Upper lobe of left lung (tissue), 6 donors: ENCODE measurements around the gene BTF3L4. TPM values are rescaled to one million over a fixed set of nuclear protein-coding genes. Genes with fewer than 3 reads are reported as not detected.

Experiments
- ATAC-seq, 2 donors: fragments of 200-7000 bp; cut with Tn5 transposase; one replicate each; pipeline ENCODE4 v1.9.1; 2022; ENCODE audit warnings: mild to moderate bottlenecking in 2 of 2, moderate library complexity in 2 of 2; ENCODE audit not compliant: low FRiP score in 2 of 2
- DNase-seq, 2 donors: peaks; one replicate each; pipeline ENCODE4 v3.0.0-alpha.2; 2019 to 2020
- H3K27ac ChIP-seq, 4 donors: fragments of 200-600 bp; sonication (generic); one replicate each; pipeline ENCODE4 v1.5.1; 2016 to 2019
- H3K27me3 ChIP-seq, 4 donors: fragments of 200-600 bp; sonication (generic); one replicate each; pipeline ENCODE4 v1.5.1; 2017 to 2019
- H3K36me3 ChIP-seq, 4 donors: fragments of 200-600 bp; sonication (generic); one replicate each; pipeline ENCODE4 v1.5.1; 2016 to 2019
- H3K4me1 ChIP-seq, 4 donors: fragments of 200-600 bp; sonication (generic); one replicate each; pipeline ENCODE4 v1.5.1; 2018 to 2019
- H3K4me3 ChIP-seq, 4 donors: fragments of 200-600 bp; sonication (generic); one replicate each; pipeline ENCODE4 v1.5.1; 2017 to 2019; ENCODE audit warnings: mild to moderate bottlenecking in 2 of 4, moderate library complexity in 1 of 4
- H3K9me3 ChIP-seq, 4 donors: fragments of 200-600 bp; sonication (generic); one replicate each; pipeline ENCODE4 v1.5.1; 2018 to 2019
- EP300 ChIP-seq, 4 donors: sonication (generic); formaldehyde crosslinking; IDR thresholded peaks; one replicate each; pipeline ENCODE4 v1.5.1; 2017; ENCODE audit warnings: antibody characterized with exemption in 4 of 4, control low read depth in 2 of 4
- POLR2A ChIP-seq, 4 donors: fragments of 450-650 bp; IDR thresholded peaks; one replicate each; pipeline ENCODE4 v1.5.1; 2016 to 2017; ENCODE audit warnings: antibody characterized with exemption in 4 of 4, mild to moderate bottlenecking in 2 of 4
- POLR2AphosphoS5 ChIP-seq, 2 donors: sonication (generic); formaldehyde crosslinking; IDR thresholded peaks; one replicate each; pipeline ENCODE4 v1.5.1; 2017; ENCODE audit warnings: antibody characterized with exemption in 2 of 2
- whole genome bisulfite sequencing, 2 donors: methylation state at CpG; one replicate each; pipeline ENCODE4 v1.1.5; 2017 to 2018; 5-methylcytosine and 5-hydroxymethylcytosine counted together
- total RNA-seq, 6 donors: library from RNA; depleted of rRNA in 4 of 6; stranded (reverse); fragments of >200 nt in 4 of 6; gene quantifications; one replicate each; pipeline versions ENCODE4 v1.1.0 to v1.2.1, GENCODE V29; 2016 to 2021
- TF ChIP-seq, protein P1 (sequence below), 6 experiments: fragments of 450-650 bp in 4 of 6; fragments of 200-600 bp in 2 of 6; sonication (generic) in 2 of 6; IDR thresholded peaks; one replicate each; pipeline ENCODE4 v1.5.1; 2016 to 2019; ENCODE audit warnings: antibody characterized with exemption in 6 of 6
- donor health status: DM: no; HTN: no; CAD: no; lungs with moderate emphysema.
- donor health status: DM: no; HTN: yes; CAD: no; lungs with severe emphysema.

BTF3L4 gene
- total RNA-seq, 6 donors from 2014 or later, result 6.0 to 48.0 (median 34.4) TPM

DNA sequence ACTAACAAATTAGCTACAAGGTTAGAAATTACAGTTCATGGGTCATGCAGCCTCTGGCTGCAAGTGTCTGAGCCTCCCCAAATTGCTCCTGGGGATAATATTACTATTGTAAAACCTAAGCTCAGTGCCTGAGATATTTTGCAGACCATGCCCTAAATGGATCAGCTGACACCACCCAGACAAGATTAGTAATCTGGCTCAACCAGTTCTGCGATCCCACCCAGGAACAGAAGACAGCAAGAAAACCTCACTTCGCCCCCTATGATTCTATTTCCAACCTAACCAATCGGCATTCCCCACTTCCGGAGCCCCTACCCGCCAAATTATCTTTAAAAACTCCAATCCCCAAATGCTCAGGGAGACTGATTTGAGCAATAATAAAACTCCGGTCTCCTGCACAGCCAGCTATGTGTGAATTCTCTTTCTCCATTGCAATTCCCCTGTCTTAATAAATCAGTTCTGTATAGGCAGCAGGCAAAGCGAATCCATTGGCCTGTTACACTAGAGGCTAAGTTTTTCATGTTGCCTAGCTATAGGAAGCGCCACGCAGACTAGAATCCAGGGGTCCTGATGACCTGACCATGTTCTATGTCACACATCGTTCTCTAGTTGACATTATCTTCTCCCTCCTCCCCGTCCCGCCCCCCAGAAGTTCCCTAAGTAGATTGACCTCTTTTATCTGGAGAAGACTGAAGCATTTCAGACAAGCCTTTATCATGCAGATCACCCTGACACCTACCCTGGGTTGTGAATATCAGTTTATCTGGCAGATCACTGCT, 63.4 kb downstream of the BTF3L4 start:
- TF ChIP-seq EP300 (IDR thresholded peaks at IDR 0.05), result no peak
- no peak for TF ChIP-seq POLR2AphosphoS5 (IDR thresholded peaks at IDR 0.05)
- TF ChIP-seq, protein P1, sequence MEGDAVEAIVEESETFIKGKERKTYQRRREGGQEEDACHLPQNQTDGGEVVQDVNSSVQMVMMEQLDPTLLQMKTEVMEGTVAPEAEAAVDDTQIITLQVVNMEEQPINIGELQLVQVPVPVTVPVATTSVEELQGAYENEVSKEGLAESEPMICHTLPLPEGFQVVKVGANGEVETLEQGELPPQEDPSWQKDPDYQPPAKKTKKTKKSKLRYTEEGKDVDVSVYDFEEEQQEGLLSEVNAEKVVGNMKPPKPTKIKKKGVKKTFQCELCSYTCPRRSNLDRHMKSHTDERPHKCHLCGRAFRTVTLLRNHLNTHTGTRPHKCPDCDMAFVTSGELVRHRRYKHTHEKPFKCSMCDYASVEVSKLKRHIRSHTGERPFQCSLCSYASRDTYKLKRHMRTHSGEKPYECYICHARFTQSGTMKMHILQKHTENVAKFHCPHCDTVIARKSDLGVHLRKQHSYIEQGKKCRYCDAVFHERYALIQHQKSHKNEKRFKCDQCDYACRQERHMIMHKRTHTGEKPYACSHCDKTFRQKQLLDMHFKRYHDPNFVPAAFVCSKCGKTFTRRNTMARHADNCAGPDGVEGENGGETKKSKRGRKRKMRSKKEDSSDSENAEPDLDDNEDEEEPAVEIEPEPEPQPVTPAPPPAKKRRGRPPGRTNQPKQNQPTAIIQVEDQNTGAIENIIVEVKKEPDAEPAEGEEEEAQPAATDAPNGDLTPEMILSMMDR (IDR thresholded peaks at IDR 0.05), result no peak
- no peak for TF ChIP-seq POLR2A (IDR thresholded peaks at IDR 0.05)
- H3K27ac ChIP-seq, result no peak overlapping the region
- H3K27me3 ChIP-seq, result no peaks in the 10 kb centered on the region
- DNase-seq (no peak), ATAC-seq (no peak)
- H3K4me1 ChIP-seq, result no peaks in the 10 kb centered on the region
- 71 to 75% methylated on average over 12 of the region's 12 CpGs for WGBS, 2 donors
- no peak overlapping the region for H3K4me3 ChIP-seq
- no peaks in the 10 kb centered on the region for H3K36me3 ChIP-seq
- H3K9me3 ChIP-seq, result no peaks in the 10 kb centered on the region

DNA sequence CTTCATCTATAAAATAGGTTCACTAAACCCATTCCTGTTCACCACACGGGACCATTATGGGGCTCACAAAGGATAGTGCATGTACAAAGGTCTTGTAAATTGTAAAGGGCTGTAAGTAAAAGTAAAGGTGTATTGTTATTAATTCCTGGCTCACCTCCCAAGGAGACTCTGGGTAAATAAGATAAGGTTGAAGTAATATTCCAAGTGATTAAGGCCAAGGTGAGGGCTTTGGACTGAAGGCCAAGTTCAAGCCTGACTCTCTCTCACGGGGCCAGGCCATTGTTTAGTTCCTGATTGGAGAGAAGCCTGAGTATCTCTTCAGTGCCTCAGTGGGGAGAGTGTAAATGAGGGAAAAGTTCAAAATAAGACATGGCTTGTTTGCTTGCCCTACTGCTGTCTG, 66.3 kb downstream of the BTF3L4 start:
- Histone ChIP-seq H3K4me3 (no peak overlapping the region), H3K27me3 (no peaks in the 10 kb centered on the region), H3K4me1 (no peaks in the 10 kb centered on the region), H3K36me3 (no peaks in the 10 kb centered on the region), H3K9me3 (no peaks in the 10 kb centered on the region), H3K27ac (no peak overlapping the region)
- WGBS, 2 donors, result 71 to 78% methylated on average over 2 of the region's 2 CpGs
- TF ChIP-seq POLR2A (IDR thresholded peaks at IDR 0.05), result no peak
- TF ChIP-seq, protein P1 (IDR thresholded peaks at IDR 0.05), result no peak
- no peak for DNase-seq
- ATAC-seq, result no peak

DNA sequence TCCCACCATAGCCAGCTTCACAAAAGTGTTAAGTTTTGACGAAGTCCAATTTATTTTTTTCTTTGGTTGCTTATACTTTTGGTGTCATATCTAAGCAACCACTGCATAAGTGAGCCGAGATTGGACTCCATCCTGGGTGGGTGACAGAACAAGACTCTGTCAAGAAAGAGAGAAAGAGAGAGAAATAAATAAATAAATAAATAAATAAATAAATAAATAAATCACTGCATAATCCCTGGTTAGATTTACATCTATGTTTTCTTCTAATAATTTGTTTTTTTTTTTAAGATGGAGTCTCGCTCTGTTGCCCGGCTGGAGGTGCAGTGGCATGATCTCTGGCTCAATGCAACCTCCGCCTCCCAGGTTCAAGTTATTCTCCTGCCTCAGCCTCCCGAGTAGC, 67.5 kb downstream of the BTF3L4 start:
- ATAC-seq (no peak), DNase-seq (no peak)
- H3K27ac ChIP-seq, result no peak overlapping the region
- no peaks in the 10 kb centered on the region for H3K27me3 ChIP-seq
- no peak overlapping the region for H3K4me3 ChIP-seq
- H3K9me3 ChIP-seq, result no peaks in the 10 kb centered on the region
- H3K36me3 ChIP-seq, result no peaks in the 10 kb centered on the region
- TF ChIP-seq, protein P1 (IDR thresholded peaks at IDR 0.05), result no peak
- TF ChIP-seq POLR2A (IDR thresholded peaks at IDR 0.05) (no peak), EP300 (IDR thresholded peaks at IDR 0.05) (no peak), POLR2AphosphoS5 (IDR thresholded peaks at IDR 0.05) (no peak)
- no peaks in the 10 kb centered on the region for H3K4me1 ChIP-seq
- 90 to 95% methylated on average over 6 of the region's 6 CpGs for WGBS, 2 donors

DNA sequence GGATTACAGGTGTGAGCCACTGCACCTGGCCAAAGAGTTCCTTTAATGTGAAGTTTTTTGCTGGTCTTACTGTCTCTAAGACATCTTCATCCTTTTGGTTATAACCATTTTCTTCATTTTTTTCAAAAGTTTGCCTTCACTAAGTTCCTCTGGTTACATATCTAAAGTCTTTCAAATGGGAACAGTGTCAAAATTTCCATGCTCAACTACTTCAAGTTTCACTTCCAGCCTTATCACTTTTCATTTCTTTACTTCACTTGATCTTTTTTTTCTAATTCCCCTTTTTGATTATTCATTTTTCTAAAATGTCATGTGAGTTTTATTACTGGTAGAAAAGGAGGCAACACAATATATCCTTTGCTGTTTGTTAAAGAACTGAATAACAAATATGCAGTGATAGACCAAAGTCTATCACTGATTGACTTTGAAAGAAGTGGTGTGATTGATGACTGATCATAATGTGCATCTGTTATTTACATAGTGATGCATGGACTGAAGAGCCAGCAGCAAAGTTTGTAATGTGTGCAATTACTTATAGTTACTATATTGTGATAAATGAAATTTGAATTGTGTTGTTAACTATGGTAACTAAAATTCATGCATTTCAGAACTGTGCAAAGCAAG, 69.8 kb downstream of the BTF3L4 start:
- Histone ChIP-seq H3K27me3 (no peaks in the 10 kb centered on the region), H3K27ac (no peak overlapping the region), H3K4me1 (no peaks in the 10 kb centered on the region), H3K4me3 (no peak overlapping the region), H3K36me3 (no peaks in the 10 kb centered on the region), H3K9me3 (no peaks in the 10 kb centered on the region)
- DNase-seq (no peak), ATAC-seq (no peak)
- TF ChIP-seq POLR2A (IDR thresholded peaks at IDR 0.05) (no peak), EP300 (IDR thresholded peaks at IDR 0.05) (no peak), POLR2AphosphoS5 (IDR thresholded peaks at IDR 0.05) (no peak)
- TF ChIP-seq, protein P1 (IDR thresholded peaks at IDR 0.05), result no peak
